K562 (cell line): ENCODE measurements around the gene VTCN1. TPM values are rescaled to one million over a fixed set of nuclear protein-coding genes. Genes with fewer than 3 reads are reported as not detected.

ENCODE experiments used
- ATAC-seq: fragments of 200-7000 bp; cut with Tn5 transposase; 3 replicates; pipeline ENCODE4 v1.9.1; 2020; ENCODE audit warnings: moderate library complexity
- BruUV-seq: library from RNA; stranded (reverse); fragments of 400-500 nt; replicated peaks from 2 replicates; lab custom pipeline; 2021; lab: Mats Ljungman, UMichigan
- CTCF ChIA-PET: fragments of 300-600 bp; formaldehyde crosslinking; extraction: SDS; loops from one replicate; lab custom pipeline; 2021; ENCODE audit warnings: low intra/inter-chr PET ratio; lab: Yijun Ruan, JAX
- POLR2A ChIA-PET: fragments of 300-600, 350-650 bp; sonication (Branson Sonifier 250); formaldehyde crosslinking; extraction: SDS; loops from one replicate; lab custom pipeline; 2021; ENCODE audit warnings: antibody characterized with exemption, inconsistent platforms; lab: Yijun Ruan, JAX
- DNase-seq, 4 experiments: peaks; one replicate each; pipeline versions ENCODE4 v3.0.0 to v3.0.0-alpha.2; 2011 to 2018; ENCODE audit warnings: low spot score in 3 of 4, mixed read lengths in 3 of 4; ENCODE audit errors: extremely low read depth in 1 of 4
- FAIRE-seq: peaks from 2 replicates; lab custom pipeline; 2011; peaks lifted over from hg19 to GRCh38; lab: Jason Lieb, UNC
- H2AFZ ChIP-seq: 2 replicates; pipeline ENCODE4 v1.6.0; 2011; ENCODE audit warnings: low read depth, low read length, control low read depth, inconsistent platforms
- H3K27ac ChIP-seq: fragments of 200-600 bp; 3 replicates; pipeline ENCODE4 v1.8.0; 2011; ENCODE audit warnings: low read depth, mild to moderate bottlenecking, control low read depth, inconsistent platforms, low read length, moderate library complexity, mixed read lengths; ENCODE audit errors: extremely low read depth
- H3K27me3 ChIP-seq, 2 experiments: fragments of 300-600 bp in 1 of 2; 2 replicates in 1 of 2; 3 replicates in 1 of 2; pipeline versions ENCODE4 v1.6.0 to v1.8.0; 2011; ENCODE audit warnings: inconsistent platforms in 2 of 2, low read length in 2 of 2, mild to moderate bottlenecking in 1 of 2, mixed read lengths in 1 of 2, moderate library complexity in 1 of 2; ENCODE audit not compliant: control insufficient read depth in 2 of 2, insufficient read depth in 2 of 2
- H3K36me3 ChIP-seq: fragments of 300-600 bp; 3 replicates; pipeline ENCODE4 v1.8.0; 2011; ENCODE audit warnings: mild to moderate bottlenecking, low read length, inconsistent platforms; ENCODE audit not compliant: control insufficient read depth, insufficient read depth
- H3K4me1 ChIP-seq, 2 experiments: fragments of 200-600 bp in 1 of 2; replicated peaks in 1 of 2; 2 replicates in 1 of 2; 3 replicates in 1 of 2; pipeline versions ENCODE4 v1.5.1 to v1.8.0; 2011; ENCODE audit warnings: inconsistent platforms in 2 of 2, low read length in 2 of 2, mild to moderate bottlenecking in 1 of 2, mixed read lengths in 1 of 2, moderate library complexity in 1 of 2; ENCODE audit not compliant: control insufficient read depth in 2 of 2, insufficient read depth in 2 of 2
- H3K4me2 ChIP-seq: 2 replicates; pipeline ENCODE4 v1.6.1; 2011; ENCODE audit warnings: low read length, control low read depth, inconsistent platforms, mixed read lengths; ENCODE audit not compliant: insufficient read depth
- H3K4me3 ChIP-seq: fragments of 200-600 bp; sonication (generic), shearing (Covaris generic); 2 replicates; pipeline ENCODE4 v1.5.1; 2016; ENCODE audit warnings: control low read depth, inconsistent platforms
- H3K79me2 ChIP-seq: fragments of 200-600 bp; 3 replicates; pipeline ENCODE4 v1.8.0; 2011; ENCODE audit warnings: low read length, inconsistent platforms; ENCODE audit not compliant: control insufficient read depth, insufficient read depth
- H3K9ac ChIP-seq, 2 experiments: 2 replicates each; pipeline versions ENCODE4 v1.6.0 to v1.6.1; 2011; ENCODE audit warnings: low read depth in 2 of 2, low read length in 2 of 2, control low read depth in 1 of 2, inconsistent platforms in 1 of 2, mild to moderate bottlenecking in 1 of 2, mixed read lengths in 1 of 2; ENCODE audit not compliant: insufficient read depth in 1 of 2
- H3K9me1 ChIP-seq: one replicate; pipeline ENCODE4 v1.6.0; 2011; ENCODE audit warnings: inconsistent platforms, mild to moderate bottlenecking, low read length, moderate library complexity; ENCODE audit not compliant: control insufficient read depth, insufficient read depth
- H3K9me3 ChIP-seq: replicated peaks from 2 replicates; pipeline ENCODE4 v1.5.1; 2011; ENCODE audit warnings: low read depth, low read length, inconsistent platforms; ENCODE audit not compliant: control insufficient read depth, insufficient read depth
- H4K20me1 ChIP-seq: replicated peaks from 2 replicates; pipeline ENCODE4 v1.6.1; 2011; ENCODE audit warnings: low read length, inconsistent platforms, mixed read lengths; ENCODE audit not compliant: control insufficient read depth, insufficient read depth
- AFF4 ChIP-seq: sonication (generic); formaldehyde crosslinking; IDR thresholded peaks from 2 replicates; pipeline ENCODE4 v1.8.0; 2023; ENCODE audit warnings: mild to moderate bottlenecking, missing genetic modification reagents
- BMI1 ChIP-seq: fragments of 150-350 bp; IDR thresholded peaks from 2 replicates; pipeline ENCODE4 v1.6.1; 2014; ENCODE audit warnings: low read length
- EGR1 ChIP-seq: fragments of 450-650 bp; conservative IDR thresholded peaks from 2 replicates; pipeline ENCODE4 v1.6.1; 2017; ENCODE audit warnings: mild to moderate bottlenecking
- PYGO2 ChIP-seq: fragments of 450-650 bp; IDR thresholded peaks from 2 replicates; pipeline ENCODE4 v1.6.1; 2016; ENCODE audit warnings: mild to moderate bottlenecking, missing genetic modification characterization, moderate library complexity, missing compliant biosample characterization
- TGIF2 ChIP-seq: sonication (generic); formaldehyde crosslinking; IDR thresholded peaks from 2 replicates; pipeline ENCODE4 v1.8.1; 2022; ENCODE audit warnings: mild to moderate bottlenecking, missing genetic modification reagents, moderate library complexity
- ZBTB26 ChIP-seq: fragments of 450-650 bp; formaldehyde crosslinking; IDR thresholded peaks from 2 replicates; pipeline ENCODE4 v1.4.0; 2022; ENCODE audit warnings: missing genetic modification characterization
- ZBTB9 ChIP-seq: fragments of 450-650 bp; formaldehyde crosslinking; IDR thresholded peaks from 2 replicates; pipeline ENCODE4 v1.4.0; 2020; ENCODE audit warnings: mild to moderate bottlenecking, moderate library complexity
- ZNF583 ChIP-seq: fragments of 250-450 bp; sonication (Bioruptor Pico); IDR thresholded peaks from 2 replicates; pipeline ENCODE4 v1.4.0; 2020
- WGBS: fragments of 100-300 bp; shearing (Covaris generic); methylation state at CpG from one replicate; pipeline ENCODE4 v1.1.6; 2016; ENCODE audit warnings: low coverage, mixed read lengths; ENCODE audit not compliant: insufficient coverage; ENCODE audit errors: missing lambda C conversion rate; 5-methylcytosine and 5-hydroxymethylcytosine counted together
- in situ Hi-C: fragments of 300-500 bp; cut with MboI; formaldehyde crosslinking; loops from 4 replicates; pipeline ENCODE4 v1.15.0; 2018; ENCODE audit warnings: inconsistent platforms, mixed read lengths
- intact Hi-C: fragments of 100-400 bp; cut with micrococcal nuclease; formaldehyde crosslinking; loops from 2 replicates; pipeline ENCODE4 v1.14.2; 2022
- polyA plus RNA-seq, 8 experiments: library from polyadenylated mRNA; depleted of rRNA in 4 of 8; stranded (reverse) in 5 of 8; unstranded in 3 of 8; fragments of >200 nt; fragmentation: Nextera tagmentation in 2 of 8; fragmentation: Illumina TruSeq in 1 of 8; extraction: Ambion mirVana in 2 of 8; extraction: Trizol in 1 of 8; gene quantifications; 2 replicates each; pipeline versions ENCODE4 v1.2.1 to v1.2.3, GENCODE V29; 2011 to 2014; ENCODE audit warnings: inconsistent platforms in 1 of 8, missing spikeins in 1 of 8
- total RNA-seq, 7 experiments: library from RNA; depleted of rRNA in 6 of 7; stranded (reverse); fragments of >200 nt in 6 of 7; fragmentation: Illumina TruSeq in 2 of 7; extraction: Trizol in 2 of 7; gene quantifications; 2 replicates each; pipeline versions ENCODE4 v1.2.1 to v1.2.3, GENCODE V29; 2011 to 2021; ENCODE audit warnings: low replicate concordance in 1 of 7

Gene VTCN1
- total and polyA plus RNA-seq, 9 of the 15 experiments (the other 6 are each of a cell fraction or from before 2014, with no cell fraction given), result not detected

- no peak overlapping the region for H3K4me2 ChIP-seq
- WGBS, result 4% methylated on average over 4 of the region's 4 CpGs
- H3K79me2 ChIP-seq, result no peaks in the 10 kb centered on the region
- no peaks in the 10 kb centered on the region for H3K36me3 ChIP-seq
- H4K20me1 ChIP-seq, result no peaks in the 10 kb centered on the region
- no TSS peak for BruUV-seq
- in situ Hi-C loops, result no loop called here
- peak; percentile 31; the same call in 1 of the 2 replicates for TF ChIP-seq EGR1
- no peak for TF ChIP-seq ZBTB9 (CRISPR knock-in tag)
- H3K27me3 ChIP-seq, result peaks cover 3 to 10% of the 10 kb centered on the region in 2 experiments; a peak in 2 of 5 replicates
- no peak overlapping the region for H3K27ac ChIP-seq
- intact Hi-C loops, result no loop called here
- no peaks in the 10 kb centered on the region for H3K9me1 ChIP-seq
- 0 out of 2 replicates have a peak, but pooled peaks cover 3% of the 10 kb centered on the region for H3K9me3 ChIP-seq
- H3K4me3 ChIP-seq, result no peak overlapping the region
- H3K9ac ChIP-seq, result no peak overlapping the region
- no peaks in the 10 kb centered on the region for H3K4me1 ChIP-seq
- POLR2A ChIA-PET, result interaction anchor here (0.6 to 1.0 kb wide), 2 partner anchors 9 to 11 kb away, joined by 3 to 6 read pairs; no protein-coding TSS in a partner anchor
- no peak for DNase-seq
- ATAC-seq, result no peak
- CTCF ChIA-PET, result no interaction called here
- no peak overlapping the region for H2AFZ ChIP-seq
- no peak for FAIRE-seq
Observed at GRCh38 chr1:117164209-117164608, 46.5 kb downstream of the VTCN1 start.

- no peak for FAIRE-seq
- POLR2A ChIA-PET, result interaction anchor here (0.6 kb wide), 1 partner anchor 34 kb away, joined by 3 read pairs; no protein-coding TSS in a partner anchor
- in situ Hi-C loops, result no loop called here
- TF ChIP-seq BMI1 (no peak), ZBTB26 (CRISPR knock-in tag) (no peak), PYGO2 (tag) (no peak), ZNF583 (CRISPR knock-in tag) (no peak), AFF4 (no peak), TGIF2 (CRISPR knock-in tag) (no peak)
Observed at GRCh38 chr1:117162816-117163215, 47.9 kb downstream of the VTCN1 start.

More at GRCh38 chr1:117162816-117163215, 47.9 kb downstream of the VTCN1 start:
- no peaks in the 10 kb centered on the region for H3K79me2 ChIP-seq
- no TSS peak for BruUV-seq
- H3K4me2 ChIP-seq, result no peak overlapping the region
- no peak overlapping the region for H3K27ac ChIP-seq
- H3K27me3 ChIP-seq, result peaks cover 3 to 10% of the 10 kb centered on the region in 2 experiments; a peak in 2 of 5 replicates
- no peaks in the 10 kb centered on the region for H4K20me1 ChIP-seq
- no peak for ATAC-seq
- H3K36me3 ChIP-seq, result no peaks in the 10 kb centered on the region
- H2AFZ ChIP-seq, result no peak overlapping the region
- H3K4me3 ChIP-seq, result no peak overlapping the region
- no peak overlapping the region for H3K9ac ChIP-seq
- H3K4me1 ChIP-seq, result no peaks in the 10 kb centered on the region
- intact Hi-C loops, result no loop called here
- no peak for DNase-seq
- H3K9me3 ChIP-seq, result 0 out of 2 replicates have a peak, but pooled peaks cover 3% of the 10 kb centered on the region
- 1% methylated on average over 6 of the region's 6 CpGs for WGBS
- no peaks in the 10 kb centered on the region for H3K9me1 ChIP-seq
- CTCF ChIA-PET, result no interaction called here
